ENCODE data around the gene PIWIL4.

DNA sequence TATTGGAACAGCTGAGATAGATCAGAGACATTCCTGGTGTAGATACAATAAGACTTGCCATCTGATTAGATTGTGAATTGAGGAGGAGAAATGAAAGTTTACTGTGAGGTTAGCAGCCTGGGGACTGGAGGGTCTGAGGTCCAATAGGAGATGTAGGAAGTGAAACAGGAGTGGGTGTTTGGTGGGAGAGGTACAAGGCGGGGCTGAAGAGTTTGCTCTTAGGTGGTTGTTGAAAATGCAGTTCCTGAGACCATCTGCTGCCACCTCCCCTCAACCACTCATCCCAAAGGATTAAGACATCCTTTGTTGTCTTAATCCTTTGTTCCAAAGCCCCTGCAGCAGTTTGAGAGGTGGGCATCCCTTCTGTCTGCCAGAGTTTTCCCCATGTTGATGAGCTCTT, 14.8 kb downstream of the PIWIL4 start:
- TF ChIP-seq RBAK (tag by site-specific recombination; IDR thresholded peaks at IDR 0.05) (no peak), SP7 (tag by site-specific recombination; IDR thresholded peaks at IDR 0.05) (no peak), ZNF202 (tag by site-specific recombination; IDR thresholded peaks at IDR 0.05; ENCODE audit: borderline replicate concordance) (no peak), ZNF571 (tag by site-specific recombination; IDR thresholded peaks at IDR 0.05) (no peak), ZBTB1 (tag by site-specific recombination; IDR thresholded peaks at IDR 0.05) (no peak), ZNF391 (tag by site-specific recombination; IDR thresholded peaks at IDR 0.05; ENCODE audit: borderline replicate concordance, low read depth) (no peak)
- TF ChIP-seq, protein P1, sequence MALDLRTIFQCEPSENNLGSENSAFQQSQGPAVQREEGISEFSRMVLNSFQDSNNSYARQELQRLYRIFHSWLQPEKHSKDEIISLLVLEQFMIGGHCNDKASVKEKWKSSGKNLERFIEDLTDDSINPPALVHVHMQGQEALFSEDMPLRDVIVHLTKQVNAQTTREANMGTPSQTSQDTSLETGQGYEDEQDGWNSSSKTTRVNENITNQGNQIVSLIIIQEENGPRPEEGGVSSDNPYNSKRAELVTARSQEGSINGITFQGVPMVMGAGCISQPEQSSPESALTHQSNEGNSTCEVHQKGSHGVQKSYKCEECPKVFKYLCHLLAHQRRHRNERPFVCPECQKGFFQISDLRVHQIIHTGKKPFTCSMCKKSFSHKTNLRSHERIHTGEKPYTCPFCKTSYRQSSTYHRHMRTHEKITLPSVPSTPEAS (tag by site-specific recombination; IDR thresholded peaks at IDR 0.05) = no peak
- TF ChIP-seq, protein P2, sequence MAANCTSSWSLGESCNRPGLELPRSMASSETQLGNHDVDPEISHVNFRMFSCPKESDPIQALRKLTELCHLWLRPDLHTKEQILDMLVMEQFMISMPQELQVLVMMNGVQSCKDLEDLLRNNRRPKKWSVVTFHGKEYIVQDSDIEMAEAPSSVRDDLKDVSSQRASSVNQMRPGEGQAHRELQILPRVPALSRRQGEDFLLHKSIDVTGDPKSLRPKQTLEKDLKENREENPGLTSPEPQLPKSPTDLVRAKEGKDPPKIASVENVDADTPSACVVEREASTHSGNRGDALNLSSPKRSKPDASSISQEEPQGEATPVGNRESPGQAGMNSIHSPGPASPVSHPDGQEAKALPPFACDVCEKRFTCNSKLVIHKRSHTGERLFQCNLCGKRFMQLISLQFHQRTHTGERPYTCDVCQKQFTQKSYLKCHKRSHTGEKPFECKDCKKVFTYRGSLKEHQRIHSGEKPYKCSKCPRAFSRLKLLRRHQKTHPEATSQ (tag by site-specific recombination; IDR thresholded peaks at IDR 0.05) = no peak
- TF ChIP-seq, protein P3, sequence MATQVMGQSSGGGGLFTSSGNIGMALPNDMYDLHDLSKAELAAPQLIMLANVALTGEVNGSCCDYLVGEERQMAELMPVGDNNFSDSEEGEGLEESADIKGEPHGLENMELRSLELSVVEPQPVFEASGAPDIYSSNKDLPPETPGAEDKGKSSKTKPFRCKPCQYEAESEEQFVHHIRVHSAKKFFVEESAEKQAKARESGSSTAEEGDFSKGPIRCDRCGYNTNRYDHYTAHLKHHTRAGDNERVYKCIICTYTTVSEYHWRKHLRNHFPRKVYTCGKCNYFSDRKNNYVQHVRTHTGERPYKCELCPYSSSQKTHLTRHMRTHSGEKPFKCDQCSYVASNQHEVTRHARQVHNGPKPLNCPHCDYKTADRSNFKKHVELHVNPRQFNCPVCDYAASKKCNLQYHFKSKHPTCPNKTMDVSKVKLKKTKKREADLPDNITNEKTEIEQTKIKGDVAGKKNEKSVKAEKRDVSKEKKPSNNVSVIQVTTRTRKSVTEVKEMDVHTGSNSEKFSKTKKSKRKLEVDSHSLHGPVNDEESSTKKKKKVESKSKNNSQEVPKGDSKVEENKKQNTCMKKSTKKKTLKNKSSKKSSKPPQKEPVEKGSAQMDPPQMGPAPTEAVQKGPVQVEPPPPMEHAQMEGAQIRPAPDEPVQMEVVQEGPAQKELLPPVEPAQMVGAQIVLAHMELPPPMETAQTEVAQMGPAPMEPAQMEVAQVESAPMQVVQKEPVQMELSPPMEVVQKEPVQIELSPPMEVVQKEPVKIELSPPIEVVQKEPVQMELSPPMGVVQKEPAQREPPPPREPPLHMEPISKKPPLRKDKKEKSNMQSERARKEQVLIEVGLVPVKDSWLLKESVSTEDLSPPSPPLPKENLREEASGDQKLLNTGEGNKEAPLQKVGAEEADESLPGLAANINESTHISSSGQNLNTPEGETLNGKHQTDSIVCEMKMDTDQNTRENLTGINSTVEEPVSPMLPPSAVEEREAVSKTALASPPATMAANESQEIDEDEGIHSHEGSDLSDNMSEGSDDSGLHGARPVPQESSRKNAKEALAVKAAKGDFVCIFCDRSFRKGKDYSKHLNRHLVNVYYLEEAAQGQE (tag by site-specific recombination; IDR thresholded peaks at IDR 0.05) = no peak
- TF ChIP-seq, protein P4, sequence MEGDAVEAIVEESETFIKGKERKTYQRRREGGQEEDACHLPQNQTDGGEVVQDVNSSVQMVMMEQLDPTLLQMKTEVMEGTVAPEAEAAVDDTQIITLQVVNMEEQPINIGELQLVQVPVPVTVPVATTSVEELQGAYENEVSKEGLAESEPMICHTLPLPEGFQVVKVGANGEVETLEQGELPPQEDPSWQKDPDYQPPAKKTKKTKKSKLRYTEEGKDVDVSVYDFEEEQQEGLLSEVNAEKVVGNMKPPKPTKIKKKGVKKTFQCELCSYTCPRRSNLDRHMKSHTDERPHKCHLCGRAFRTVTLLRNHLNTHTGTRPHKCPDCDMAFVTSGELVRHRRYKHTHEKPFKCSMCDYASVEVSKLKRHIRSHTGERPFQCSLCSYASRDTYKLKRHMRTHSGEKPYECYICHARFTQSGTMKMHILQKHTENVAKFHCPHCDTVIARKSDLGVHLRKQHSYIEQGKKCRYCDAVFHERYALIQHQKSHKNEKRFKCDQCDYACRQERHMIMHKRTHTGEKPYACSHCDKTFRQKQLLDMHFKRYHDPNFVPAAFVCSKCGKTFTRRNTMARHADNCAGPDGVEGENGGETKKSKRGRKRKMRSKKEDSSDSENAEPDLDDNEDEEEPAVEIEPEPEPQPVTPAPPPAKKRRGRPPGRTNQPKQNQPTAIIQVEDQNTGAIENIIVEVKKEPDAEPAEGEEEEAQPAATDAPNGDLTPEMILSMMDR (tag by site-specific recombination; IDR thresholded peaks at IDR 0.05) = no peak
